Stimulated activated CD8-positive, alpha-beta memory T cell treated with anti-CD3 and anti-CD28 coated beads, Interleukin-7, amount 100 ng/mL, for 1 hour (primary cell): Measurements from ENCODE around the gene A4GNT.
"Not testable (repeated sequence)": the region's sequence is repeated elsewhere in the genome, so short reads cannot be mapped to it uniquely, and the experiment has no call there.

Experiments used
- DNase-seq, 2 donors: peaks; one replicate each; pipeline ENCODE4 v3.0.0-alpha.2; 2020; ENCODE audit warnings: low read depth in 2 of 2

Gene A4GNT

GRCh38 chr3:138118612-138119422, 13.4 kb downstream of the A4GNT start:
- DNase-seq, result peak; percentile 5 to 31

GRCh38 chr3:138114988-138115971, 16.9 kb downstream of the A4GNT start, which contains the start of gene DZIP1L:
Gene DZIP1L, minus strand, starts transcription at chr3:138115608. Its CDS starts 11,637 bp downstream, at chr3:138103971.
- DNase-seq, result no peak

GRCh38 chr3:138114431-138114918, 17.7 kb downstream of the A4GNT start:
- DNase-seq, result no peak

- no peak for DNase-seq
Measured at GRCh38 chr3:138113326-138113725, 18.9 kb downstream of the A4GNT start.

- no peak for DNase-seq
Measured at GRCh38 chr3:138112362-138112761, 19.8 kb downstream of the A4GNT start.

GRCh38 chr3:138105598-138105997, 26.6 kb downstream of the A4GNT start:
- DNase-seq, result no peak

- no peak for DNase-seq
Measured at GRCh38 chr3:138103466-138103865, 28.7 kb downstream of the A4GNT start.

GRCh38 chr3:138101351-138101940, 30.7 kb downstream of the A4GNT start:
- DNase-seq, result not testable (repeated sequence)

- no peak for DNase-seq
Measured at GRCh38 chr3:138099417-138099816, 32.8 kb downstream of the A4GNT start.

GRCh38 chr3:138097192-138098172, 34.7 kb downstream of the A4GNT start:
- no peak for DNase-seq

GRCh38 chr3:138093721-138094120, 38.5 kb downstream of the A4GNT start:
- DNase-seq, result no peak

GRCh38 chr3:138092023-138092422, 40.2 kb downstream of the A4GNT start:
- no peak for DNase-seq

- DNase-seq, result no peak
Measured at GRCh38 chr3:138089091-138089490, 43.1 kb downstream of the A4GNT start.

- not testable (repeated sequence) for DNase-seq
Measured at GRCh38 chr3:138085745-138086144, 46.4 kb downstream of the A4GNT start.

GRCh38 chr3:138084196-138084595, 48.0 kb downstream of the A4GNT start:
- no peak for DNase-seq

- no peak for DNase-seq
Measured at GRCh38 chr3:138082992-138083386, 49.2 kb downstream of the A4GNT start.

- DNase-seq, result no peak
Measured at GRCh38 chr3:138082085-138082991, 49.9 kb downstream of the A4GNT start.

- no peak for DNase-seq
Measured at GRCh38 chr3:138081371-138082084, 50.7 kb downstream of the A4GNT start.

GRCh38 chr3:138079901-138080300, 52.3 kb downstream of the A4GNT start:
- no peak for DNase-seq
